HG03025 (cell line): Measurements from ENCODE around the gene LEMD1.

Source experiments
- ATAC-seq: cut with Tn5 transposase; IDR thresholded peaks from one replicate; pipeline ENCODE4 v1.9.1; 2021; ENCODE audit warnings: mild to moderate bottlenecking, moderate library complexity; ENCODE audit not compliant: unreplicated experiment, low FRiP score

The LEMD1 gene

DNA sequence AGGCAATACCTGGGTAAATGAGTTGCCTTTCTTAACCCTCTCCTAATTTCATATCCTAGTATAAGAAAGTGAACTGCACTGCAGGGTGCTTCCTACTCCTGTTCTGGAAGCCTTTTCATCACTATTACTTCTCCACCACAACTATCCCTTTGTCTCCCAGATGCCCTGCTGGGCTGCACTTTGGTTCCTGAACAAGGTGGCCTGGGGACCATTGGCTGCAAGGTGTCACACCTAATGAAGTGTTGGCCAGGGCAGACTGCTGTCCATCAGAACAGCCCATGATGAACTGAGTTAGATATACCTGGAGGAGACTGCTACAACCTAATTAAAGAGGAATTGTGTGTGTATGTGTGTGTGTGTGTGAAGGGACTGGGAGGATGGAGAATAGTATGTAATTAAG lies 63.3 kb downstream of the LEMD1 start:
- ATAC-seq: no peak

DNA sequence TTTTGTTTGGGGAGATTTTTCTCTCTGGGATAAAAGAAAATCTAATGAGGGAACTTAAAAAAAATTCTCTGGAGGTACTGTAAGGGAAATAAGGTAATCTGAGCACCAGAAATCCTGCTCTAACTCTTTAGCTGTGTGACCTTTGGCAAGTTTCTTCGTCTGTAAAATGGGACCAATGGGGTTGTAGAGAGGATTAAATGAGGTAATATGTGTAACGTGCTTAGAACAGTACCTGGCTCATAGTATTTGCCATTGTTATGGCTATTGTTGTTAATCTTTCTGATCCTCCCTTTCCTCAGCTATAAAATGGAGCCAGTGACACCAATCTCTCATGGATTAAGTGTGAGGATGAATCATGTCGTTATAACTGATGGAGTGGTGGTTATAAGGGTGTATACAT lies 64.3 kb downstream of the LEMD1 start:
- no peak for ATAC-seq

- no peak for ATAC-seq
Measured at GRCh38 chr1:205356440-205357139, 65.3 kb downstream of the LEMD1 start, which contains the start of gene KLHDC8A. KLHDC8A (minus strand) TSS chr1:205356922; CDS start chr1:205343604, 13,318 bp downstream.

DNA sequence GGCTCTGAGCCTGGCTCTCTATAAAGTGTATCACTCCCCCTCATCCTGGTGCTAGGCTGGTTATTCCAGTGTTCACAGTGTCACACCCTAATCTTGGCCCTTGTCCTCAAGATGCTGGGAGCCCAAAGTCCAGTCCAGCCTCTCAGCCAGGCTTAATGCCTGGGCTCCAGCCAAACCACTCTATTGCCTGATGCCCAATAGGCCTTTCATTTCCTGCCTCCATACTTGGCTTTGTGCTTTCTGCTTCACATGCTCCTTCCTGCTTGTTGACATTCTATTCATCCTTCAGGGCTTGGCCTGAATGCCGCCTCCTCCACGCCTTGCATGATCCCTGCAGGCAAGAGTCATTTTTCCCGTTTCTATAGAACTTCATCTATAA lies 66.8 kb downstream of the LEMD1 start:
- ATAC-seq: no peak

GRCh38 chr1:205354259-205355074 lies 67.4 kb downstream of the LEMD1 start:
- no peak for ATAC-seq

DNA sequence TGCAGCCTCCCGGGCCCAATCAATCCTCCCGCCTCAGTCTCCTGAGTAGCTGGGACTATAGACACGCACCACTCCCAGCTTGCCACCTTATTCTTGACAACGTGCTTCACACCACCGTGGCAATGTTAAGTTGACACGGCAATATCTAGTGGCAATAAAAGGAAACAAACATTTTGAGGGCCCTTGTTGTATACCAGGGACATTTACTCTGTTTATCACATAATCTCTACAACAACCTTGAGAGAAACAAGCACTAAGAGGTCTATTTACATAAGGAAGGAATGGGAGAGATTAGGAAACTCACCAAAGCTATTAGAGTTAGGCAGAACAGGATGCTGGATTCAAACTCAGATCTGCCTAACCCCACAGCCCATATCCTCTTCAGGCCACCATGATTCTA lies 68.2 kb downstream of the LEMD1 start:
- ATAC-seq: no peak

- no peak for ATAC-seq
Measured at GRCh38 chr1:205353191-205353590, 68.7 kb downstream of the LEMD1 start.

GRCh38 chr1:205351984-205352713 lies 69.7 kb downstream of the LEMD1 start:
- no peak for ATAC-seq

DNA sequence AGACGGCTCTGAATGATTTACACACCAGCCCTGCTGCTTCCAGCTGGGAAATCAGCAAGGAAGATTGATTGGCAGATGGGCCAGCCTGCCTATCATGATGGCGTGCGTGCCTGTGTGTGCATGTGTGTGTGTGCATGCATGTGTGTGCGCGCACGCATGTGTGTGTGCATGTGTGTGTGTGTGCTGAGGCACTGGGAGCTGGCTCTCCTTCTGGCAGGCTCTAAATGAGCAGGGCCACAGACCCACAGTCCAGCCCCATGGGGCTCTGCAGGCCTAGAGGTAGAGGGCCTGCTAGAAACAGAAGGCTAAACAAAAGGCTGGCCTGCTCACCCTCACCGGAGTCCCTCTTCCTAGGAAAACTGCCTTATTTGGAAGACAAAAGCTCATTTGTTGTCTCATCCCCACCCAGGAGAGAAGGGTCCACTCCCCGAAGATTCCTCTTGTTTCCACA lies 71.1 kb downstream of the LEMD1 start:
- ATAC-seq: no peak

DNA sequence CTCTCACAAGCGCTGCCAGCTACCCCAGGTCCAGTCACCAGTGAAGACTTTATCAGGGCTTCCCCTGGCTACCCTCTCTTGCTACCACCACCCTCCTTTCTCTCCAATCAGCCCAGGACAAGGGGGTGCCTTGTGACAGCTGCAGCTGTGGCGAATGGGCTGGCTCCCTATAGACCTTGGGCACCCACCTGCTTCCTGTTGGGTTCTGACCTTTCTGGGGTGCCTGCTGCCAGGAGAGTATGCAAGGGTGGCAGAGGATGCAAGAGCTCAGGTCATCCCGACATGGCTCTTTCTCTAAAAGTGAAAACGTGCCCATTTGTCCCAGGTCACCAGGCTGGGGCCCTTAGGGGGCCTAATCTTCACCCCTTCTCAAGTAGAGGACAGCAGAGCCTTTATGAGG lies 71.7 kb downstream of the LEMD1 start:
- no peak for ATAC-seq

DNA sequence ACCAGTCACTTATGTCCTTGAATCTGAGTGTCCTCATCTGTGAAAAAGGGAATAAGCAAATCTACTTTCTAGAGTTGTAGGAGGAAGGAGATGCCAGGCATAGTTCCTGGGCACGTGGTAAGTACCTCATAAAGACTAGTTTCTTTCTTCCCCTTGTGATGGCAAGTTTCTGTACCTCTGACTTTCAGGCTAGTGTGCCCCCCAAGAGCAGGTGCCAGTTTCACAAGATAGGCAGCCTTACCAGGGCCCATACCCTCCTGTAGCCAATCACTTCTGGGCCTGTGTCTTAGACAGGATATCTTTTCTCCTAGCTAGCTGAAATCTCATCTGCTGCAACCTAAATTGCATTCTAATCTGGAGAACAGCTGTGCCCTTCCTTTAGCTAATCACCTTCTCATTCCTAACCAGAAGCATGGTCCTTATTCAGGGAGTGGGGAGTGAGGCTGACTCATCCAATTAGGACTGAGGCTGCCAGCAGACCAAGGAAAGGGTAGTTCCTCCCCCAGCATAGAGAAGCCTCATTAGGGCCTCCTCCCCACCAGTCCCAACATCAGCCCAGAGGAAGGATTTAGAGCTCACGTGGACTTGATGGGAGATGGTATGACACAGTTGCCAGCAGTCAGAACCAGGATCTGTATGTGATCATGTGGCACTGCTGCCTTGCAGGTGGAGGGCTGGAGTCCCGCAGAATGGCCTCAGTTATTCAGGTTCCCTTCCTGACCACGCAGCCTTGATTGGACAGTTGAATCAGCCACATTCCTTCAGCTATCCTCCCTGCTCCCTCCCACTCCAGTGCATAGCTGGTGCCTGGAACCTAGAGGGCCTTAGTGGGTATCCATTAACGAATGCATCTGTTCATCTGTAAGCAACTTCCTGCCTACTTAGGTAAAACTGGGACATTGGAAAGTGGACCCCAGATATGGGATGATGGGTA lies 73.0 kb downstream of the LEMD1 start:
- ATAC-seq: no peak

DNA sequence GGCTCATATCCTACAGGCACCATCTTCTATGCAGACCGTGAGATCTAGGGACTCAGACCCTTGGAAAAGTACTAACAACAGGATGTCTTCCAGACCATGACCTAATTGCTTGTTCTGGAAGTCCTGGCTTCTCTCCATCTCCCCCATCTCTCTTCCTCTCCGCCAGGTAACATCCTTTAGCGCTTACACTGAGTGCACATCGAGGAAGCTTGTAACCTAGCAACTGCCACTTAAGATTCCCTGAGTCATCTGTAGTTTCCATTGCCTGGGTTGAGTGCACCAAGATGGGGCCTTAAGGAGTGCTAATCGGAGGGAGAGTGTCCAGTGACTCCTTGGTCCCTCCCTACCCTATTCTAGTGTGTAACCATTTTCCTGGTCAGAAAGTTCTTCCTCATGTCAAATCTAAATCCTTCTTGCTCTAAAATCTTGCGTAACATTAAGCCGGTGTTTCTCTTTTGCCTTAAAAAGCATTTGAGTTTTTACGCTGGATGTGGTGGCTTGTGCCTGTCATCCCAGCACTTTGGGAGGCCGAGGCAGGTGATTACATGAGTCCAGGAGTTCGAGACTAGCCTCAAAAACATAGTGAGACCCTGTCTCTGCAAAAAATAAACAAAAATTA lies 74.8 kb downstream of the LEMD1 start:
- ATAC-seq: no peak

DNA sequence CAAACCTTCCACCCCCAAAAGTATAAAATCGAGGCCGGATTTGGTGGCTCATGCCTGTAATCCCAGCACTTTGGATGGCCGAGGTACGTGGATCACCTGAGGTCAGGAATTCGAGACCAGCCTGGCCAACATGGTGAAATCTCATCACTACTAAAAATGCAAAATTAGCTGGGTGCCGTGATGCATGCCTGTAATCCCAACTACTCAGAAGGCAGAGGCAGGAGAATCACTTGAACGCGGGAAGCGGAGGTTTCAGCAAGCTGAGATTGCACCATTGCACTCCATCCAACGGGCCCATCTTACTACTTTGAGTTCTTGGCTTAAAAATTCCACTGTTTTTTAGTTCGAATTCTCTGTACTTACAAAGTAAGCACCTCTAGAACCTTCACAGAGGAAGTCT lies 76.1 kb downstream of the LEMD1 start:
- no peak for ATAC-seq

- no peak for ATAC-seq
Measured at GRCh38 chr1:205344066-205344928, 77.6 kb downstream of the LEMD1 start.

GRCh38 chr1:205343431-205344065 lies 78.3 kb downstream of the LEMD1 start:
- no peak for ATAC-seq

DNA sequence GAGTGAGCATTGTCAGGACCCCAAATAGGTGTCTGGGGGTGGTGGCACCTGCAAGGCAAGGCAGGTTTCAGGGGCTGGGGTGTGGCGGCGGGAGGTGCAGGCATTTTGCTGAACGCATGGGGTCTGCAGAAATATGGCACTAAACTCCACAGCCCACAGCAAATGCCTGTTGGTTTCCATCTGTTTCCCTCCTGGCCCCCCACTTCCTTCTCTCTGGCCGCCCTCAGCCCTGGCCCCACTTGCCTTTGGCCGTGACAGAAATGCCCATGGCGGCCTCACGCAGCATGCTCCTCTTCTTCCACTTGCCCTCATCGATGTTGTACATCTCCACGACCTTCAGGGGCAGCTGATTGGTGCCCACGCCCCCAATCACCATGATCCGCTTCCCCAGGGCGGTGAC lies 78.9 kb downstream of the LEMD1 start:
- ATAC-seq: no peak

DNA sequence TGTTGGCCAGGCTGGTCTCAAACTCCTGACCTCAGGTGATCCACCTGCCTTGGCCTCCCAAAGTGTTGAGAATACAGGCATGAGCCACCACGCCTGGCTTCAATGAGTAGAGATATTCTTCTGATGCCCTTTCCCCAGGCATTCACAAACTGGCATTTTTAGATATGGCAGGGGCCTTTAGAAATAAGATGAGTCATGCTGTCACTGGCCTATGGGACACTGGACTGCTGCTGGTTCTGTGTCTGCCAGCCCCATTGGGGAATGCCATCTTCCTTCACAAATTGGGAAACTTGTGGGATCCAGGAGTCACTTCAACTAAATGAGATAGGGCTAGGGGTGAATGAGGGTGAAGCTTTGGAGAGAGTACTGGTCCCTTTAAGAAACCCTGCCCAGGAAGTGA lies 81.2 kb downstream of the LEMD1 start:
- no peak for ATAC-seq

DNA sequence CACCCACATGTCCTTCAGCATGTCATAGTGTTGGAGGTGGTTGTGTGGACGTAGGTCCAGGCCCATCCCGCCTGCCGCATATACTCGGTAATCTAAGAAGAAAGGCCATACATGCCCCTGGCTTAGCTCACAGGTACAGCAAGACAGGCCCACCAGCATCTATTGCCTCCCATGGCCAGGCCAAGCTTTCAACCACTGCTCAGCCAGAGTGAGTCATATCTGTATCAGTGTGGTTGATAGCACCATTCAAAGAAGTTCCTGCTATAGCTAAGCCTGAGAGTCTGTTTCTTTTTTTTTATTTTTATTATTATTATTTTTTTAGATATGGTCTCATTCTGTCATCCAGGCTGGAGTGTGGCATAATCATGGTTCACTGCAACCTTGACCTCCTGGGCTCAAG lies 82.1 kb downstream of the LEMD1 start:
- ATAC-seq: no peak
